Activated CD4-positive, alpha-beta T cell treated with anti-CD3 and anti-CD28 coated beads, Interleukin-2, Interleukin-6, amounts not matched to agents 100 ng/mL and 50 ng/mL, durations not matched to agents 16 hours and 8 hours (primary cell): ENCODE measurements around the gene ZNF398.
"Not testable (repeated sequence)": the region's sequence is repeated elsewhere in the genome, so short reads cannot be mapped to it uniquely, and the experiment has no call there.

Source experiments
- DNase-seq: peaks from one replicate; pipeline ENCODE4 v3.0.0-alpha.2; 2020

The ZNF398 gene

GRCh38 chr7:149147072-149147751 is at the start of gene ZNF398:
Gene ZNF398 (plus strand): TSS chr7:149147453. CDS start chr7:149147743, 290 bp downstream.
- DNase-seq: peak; percentile 84

DNA sequence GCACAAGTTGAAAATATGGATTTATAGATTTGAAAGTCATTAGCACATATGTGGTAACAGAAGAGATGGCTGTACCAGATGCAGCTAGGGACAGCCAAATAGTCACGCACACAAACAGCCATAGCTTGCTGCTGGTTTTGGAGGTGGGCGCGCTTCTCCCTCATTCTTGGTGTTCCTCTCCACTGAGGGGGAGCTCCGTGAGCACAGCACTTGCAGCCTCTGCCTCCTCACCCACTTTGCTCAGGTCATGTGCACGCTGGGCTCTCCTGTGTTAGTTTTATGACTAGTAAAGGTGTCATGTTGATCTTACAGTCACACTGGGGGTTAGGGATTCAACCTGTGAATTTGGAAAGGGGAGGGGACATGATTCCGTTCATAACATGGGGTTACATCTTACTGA is 48.2 kb upstream of the ZNF398 start:
- DNase-seq: no peak

GRCh38 chr7:149100821-149101220 is 46.4 kb upstream of the ZNF398 start:
- DNase-seq: no peak

DNA sequence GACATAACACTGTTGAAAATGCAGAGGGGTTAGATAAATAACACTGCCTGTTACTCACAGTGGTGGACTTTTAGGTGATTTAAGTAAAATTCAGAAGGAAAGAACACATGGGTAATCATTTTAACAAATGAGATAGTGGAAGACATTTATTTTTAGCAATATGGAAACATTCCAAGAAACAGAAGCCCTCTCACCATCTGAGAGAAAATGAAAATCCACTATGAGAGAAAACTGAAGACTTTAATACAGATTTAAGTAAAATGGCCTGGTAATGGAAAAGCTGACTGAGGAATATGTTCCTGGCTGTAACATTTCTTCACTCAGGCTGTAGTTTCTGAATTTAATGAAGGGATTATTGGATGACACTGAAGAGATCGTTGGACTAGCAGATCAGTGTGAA is 44.6 kb upstream of the ZNF398 start:
- no peak for DNase-seq

GRCh38 chr7:149103424-149103823 is 43.8 kb upstream of the ZNF398 start:
- DNase-seq: no peak

DNA sequence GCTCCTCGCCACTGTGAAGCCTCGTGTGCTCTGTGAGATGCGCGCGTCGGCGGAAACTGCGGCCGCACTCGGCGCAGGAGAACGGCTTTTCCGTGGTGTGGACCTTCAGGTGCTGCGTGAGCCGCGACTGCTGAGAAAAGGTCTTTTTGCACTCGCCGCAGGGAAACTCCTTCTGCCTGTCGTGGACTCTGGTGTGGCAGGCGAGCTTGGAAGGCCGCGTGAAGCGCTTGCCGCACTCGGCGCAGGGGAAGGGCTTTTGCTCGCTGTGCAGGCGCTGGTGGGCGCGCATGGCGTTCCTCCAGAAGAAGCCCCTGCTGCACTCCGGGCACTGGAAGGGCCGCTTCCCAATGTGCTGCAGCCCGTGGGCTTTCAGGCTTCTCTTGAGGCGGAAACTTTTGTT is 43.0 kb upstream of the ZNF398 start:
- no peak for DNase-seq

- no peak for DNase-seq
These were observed 42.5 kb upstream of the ZNF398 start for GRCh38 chr7:149104749-149105148.

- DNase-seq: no peak
These were observed 37.3 kb upstream of the ZNF398 start for GRCh38 chr7:149109969-149110368.

DNA sequence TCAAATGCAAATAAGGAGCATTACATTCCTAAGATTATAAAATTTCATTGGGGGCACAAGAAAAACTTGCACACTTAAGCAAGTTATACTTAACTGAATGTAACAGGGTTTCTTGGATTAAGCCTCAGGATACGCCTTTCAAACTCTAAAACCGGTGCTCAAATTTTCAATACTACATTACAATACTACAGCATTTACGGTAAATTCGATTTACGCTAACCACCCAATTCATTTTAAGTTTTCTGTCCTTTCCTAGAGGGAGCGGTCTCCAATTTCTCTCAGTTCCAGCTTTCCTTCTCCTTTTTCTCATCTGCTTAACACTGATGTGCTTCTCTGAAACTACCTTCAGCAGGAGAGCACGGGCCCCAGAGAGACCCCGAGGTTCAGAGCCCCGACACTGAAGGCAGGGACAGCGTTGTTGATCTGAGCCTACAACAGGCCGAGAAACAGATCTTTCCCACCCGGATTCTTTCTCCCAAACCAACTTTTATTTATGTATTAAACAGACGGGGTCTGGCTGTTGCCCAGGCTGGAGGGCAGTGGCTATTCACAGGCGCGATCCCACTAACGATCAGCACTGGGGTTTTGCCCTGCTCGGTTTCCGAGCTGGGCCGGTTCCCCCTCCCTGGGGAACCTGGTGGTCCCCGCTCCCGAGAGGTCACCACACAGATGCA is 21.9 kb upstream of the ZNF398 start:
- DNase-seq: no peak

DNA sequence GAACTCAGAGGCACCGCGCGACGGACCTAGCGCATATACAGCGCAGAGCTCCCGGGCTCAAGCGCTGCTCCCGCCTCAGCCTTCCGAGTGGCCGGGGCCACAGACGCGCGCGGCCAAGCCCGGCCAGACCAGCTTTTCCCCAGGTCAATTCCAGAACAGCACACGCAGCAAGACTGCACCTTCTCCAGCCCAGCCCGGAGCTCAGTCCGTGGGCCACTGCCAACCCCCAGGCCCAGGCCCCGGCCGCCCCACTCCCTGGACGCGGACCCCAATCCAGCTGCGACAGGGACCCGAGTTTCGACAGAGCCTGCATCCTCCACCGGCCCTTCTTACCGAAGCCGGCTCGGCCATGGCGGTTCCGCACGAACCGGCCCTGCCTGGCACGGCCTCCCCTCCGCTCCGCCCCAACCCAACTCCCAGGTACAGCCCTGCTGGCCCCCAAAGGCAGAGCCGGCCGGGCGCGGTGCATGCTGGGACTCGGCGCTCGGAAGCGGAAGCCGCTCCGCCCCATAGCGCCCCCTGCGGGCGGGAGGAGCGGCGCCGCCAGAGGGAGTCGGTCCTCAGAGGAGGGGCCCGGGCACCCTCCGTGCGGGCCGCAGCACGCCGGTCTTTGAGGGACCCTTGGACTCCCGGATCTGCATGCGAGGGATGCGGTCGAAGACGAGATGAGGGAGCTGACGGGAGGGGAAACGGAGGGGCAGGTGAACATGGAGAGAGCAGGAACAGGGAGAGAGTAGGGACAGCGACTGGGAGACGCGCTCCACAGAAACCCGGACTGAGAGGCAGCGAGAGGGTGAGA is 21.2 kb upstream of the ZNF398 start, which contains the start of gene ZNF425:
TSS of gene ZNF425 (minus strand) at position 462 of the 799 bp plus-strand sequence. CDS start at position 351, 111 bp downstream.
- DNase-seq: peak; percentile 97

DNA sequence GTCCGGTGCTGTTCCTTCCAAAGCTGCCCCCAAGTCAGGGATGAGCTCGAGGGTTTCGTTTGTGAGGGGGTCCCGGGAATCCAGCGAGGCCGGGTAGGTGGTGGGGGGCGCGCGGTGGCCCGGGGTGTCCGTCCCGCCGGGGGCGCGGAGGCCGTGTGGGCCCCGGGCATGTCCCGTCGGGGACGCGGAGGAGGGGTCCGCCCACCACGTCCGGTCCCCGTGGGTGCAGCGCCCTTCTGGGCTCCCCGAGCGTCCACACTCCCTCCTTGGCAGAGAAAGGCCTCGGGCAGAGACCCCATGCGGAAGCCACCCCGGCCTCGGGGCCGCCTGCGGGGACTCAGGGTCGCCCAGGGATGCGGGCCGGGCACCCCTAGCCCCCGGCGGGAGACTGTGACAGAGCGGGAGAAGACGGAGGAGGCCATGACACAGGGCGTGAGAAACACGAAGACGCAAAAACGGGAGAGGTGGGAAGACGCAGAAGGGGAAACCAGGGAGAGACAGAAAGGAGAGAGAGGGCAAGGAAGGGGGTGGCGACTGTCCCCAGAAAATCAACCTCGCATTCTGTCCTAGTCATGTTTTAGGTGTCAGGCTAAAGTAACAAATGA is 20.5 kb upstream of the ZNF398 start:
- peak; percentile 80 for DNase-seq

- no peak for DNase-seq
These were observed 16.6 kb upstream of the ZNF398 start for GRCh38 chr7:149130572-149131198.

DNA sequence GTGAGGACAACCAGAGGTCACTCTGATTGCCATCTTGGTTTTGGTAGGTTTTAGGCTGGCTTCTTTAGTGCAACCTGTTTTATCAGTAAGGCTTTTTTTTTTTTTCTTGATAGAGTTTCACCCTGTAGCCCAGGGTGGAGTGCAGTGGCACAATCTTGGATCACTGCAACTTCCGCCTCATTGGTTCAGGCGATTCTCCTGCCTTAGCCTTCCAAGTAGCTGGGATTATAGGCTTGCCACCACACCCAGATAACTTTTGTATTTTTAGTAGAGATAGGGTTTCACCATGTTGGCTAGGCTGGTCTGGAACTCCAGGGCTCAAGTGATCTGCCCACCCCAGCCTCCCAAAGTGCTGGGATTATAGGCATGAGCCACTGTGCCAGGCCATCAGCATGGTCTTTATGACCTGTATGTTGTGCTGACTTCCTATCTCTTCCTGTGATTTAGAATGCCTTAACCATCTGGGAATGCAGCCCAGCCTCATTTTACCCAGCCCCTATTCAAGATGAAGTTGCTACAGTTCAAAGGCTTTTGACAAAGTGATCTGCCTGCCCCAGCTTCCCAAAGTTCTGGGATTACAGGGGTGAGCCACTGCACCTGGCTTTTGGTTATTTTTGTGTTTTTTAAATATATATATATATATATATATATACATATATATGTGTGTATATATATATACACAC is 14.1 kb upstream of the ZNF398 start:
- no peak for DNase-seq

- DNase-seq: no peak
These were observed 11.1 kb upstream of the ZNF398 start for GRCh38 chr7:149136118-149136517.

GRCh38 chr7:149140831-149141230 is 6.4 kb upstream of the ZNF398 start:
- no peak for DNase-seq

- DNase-seq: no peak
These were observed 5.4 kb upstream of the ZNF398 start for GRCh38 chr7:149141893-149142292.

- not testable (repeated sequence) for DNase-seq
These were observed 2.8 kb upstream of the ZNF398 start for GRCh38 chr7:149144436-149144922.

GRCh38 chr7:149145031-149145845 is 2.0 kb upstream of the ZNF398 start:
- DNase-seq: peak; percentile 21

DNA sequence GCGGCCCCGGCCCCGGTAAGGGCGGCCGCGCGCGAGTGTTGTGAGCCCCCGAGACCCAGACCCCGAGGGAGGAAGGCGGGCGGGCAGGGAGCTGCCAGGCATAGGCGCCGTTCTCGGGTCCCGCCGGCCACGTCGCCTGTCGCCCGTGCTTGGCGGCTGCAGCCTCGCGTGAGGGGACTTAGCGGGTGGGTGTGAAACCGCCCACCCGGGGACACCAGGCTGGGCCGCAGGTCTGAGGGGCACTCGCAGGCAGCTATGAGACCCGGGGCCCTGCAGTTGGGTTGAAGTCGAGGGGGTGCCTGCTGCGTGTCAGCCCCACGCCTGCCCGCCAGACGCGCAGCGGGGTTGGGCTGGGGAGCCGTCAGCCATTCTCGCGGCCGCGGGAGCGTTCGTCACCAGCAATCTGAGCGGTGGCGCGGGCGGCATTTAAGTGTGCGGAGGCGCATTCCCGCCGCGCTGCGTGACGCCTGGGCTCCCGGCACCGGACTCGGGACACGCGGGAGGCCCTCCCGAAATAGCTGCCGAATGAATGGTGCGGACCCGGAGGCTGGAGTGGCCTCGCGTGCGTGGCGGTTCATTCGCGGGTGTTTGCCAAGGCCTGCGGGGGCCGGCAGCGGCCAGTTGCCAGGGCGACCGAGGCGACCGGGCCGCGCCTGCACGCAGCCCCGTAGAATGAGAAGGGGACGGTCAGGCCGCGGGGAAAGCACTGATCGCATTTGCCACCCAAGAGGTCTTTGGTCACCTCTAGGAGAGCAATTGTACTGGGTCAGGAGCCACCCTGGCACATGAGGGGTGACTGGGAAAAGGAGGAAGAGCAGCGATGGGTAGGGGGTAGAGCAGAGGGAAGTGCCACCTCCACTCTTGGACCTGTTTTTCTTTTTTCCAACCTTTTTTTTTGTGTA is 750 bp downstream of the ZNF398 start:
- DNase-seq: peak; percentile 54

GRCh38 chr7:149150981-149151380 is 3.7 kb downstream of the ZNF398 start:
- DNase-seq: no peak
